SK-N-SH (cell line): ENCODE measurements around the gene CEP95. TPM values are rescaled to one million over a fixed set of nuclear protein-coding genes. Genes with fewer than 3 reads are reported as not detected.
"Not testable (repeated sequence)": the region's sequence is repeated elsewhere in the genome, so short reads cannot be mapped to it uniquely, and the experiment has no call there.

Experiments
- CTCF ChIA-PET: fragments of 300-600, 350-600 bp; formaldehyde crosslinking; extraction: SDS; loops from one replicate; lab custom pipeline; 2021; lab: Yijun Ruan, JAX
- POLR2A ChIA-PET: fragments of 350-600 bp; sonication (Branson Sonifier 250); formaldehyde crosslinking; extraction: SDS; loops from one replicate; lab custom pipeline; 2020; ENCODE audit warnings: antibody characterized with exemption, inconsistent platforms; lab: Yijun Ruan, JAX
- DNase-seq: peaks from one replicate; pipeline ENCODE4 v3.0.0; 2012
- H2AFZ ChIP-seq: fragments of 200-600 bp; sonication (generic); 2 replicates; pipeline ENCODE4 v1.8.1; 2016; ENCODE audit warnings: antibody characterized with exemption, mild to moderate bottlenecking, low read depth
- H3F3A ChIP-seq: fragments of 200-600 bp; sonication (generic); replicated peaks from 2 replicates; pipeline ENCODE3; 2016; ENCODE audit warnings: antibody characterized with exemption, mild to moderate bottlenecking; ENCODE audit not compliant: insufficient read depth
- H3K27ac ChIP-seq, 2 experiments: fragments of 200-500 bp in 1 of 2; fragments of 200-600 bp in 1 of 2; sonication (Bioruptor generic) in 1 of 2; sonication (generic), shearing (Covaris generic) in 1 of 2; 2 replicates each; pipeline versions ENCODE4 v1.5.1 to v1.6.1; 2014 to 2016; ENCODE audit warnings: low read depth in 2 of 2, inconsistent platforms in 1 of 2, low read length in 1 of 2, mild to moderate bottlenecking in 1 of 2, mixed read lengths in 1 of 2
- H3K27me3 ChIP-seq: fragments of 200-600 bp; sonication (generic), shearing (Covaris generic); 2 replicates; pipeline ENCODE4 v1.6.1; 2016; ENCODE audit warnings: mixed run types; ENCODE audit not compliant: insufficient read depth
- H3K36me3 ChIP-seq, 2 experiments: fragments of 200-500 bp in 1 of 2; fragments of 200-600 bp in 1 of 2; sonication (Bioruptor generic) in 1 of 2; sonication (generic) in 1 of 2; replicated peaks in 1 of 2; 2 replicates each; pipeline versions ENCODE3 to v1.5.1; 2014 to 2016; ENCODE audit warnings: low read length in 1 of 2, mild to moderate bottlenecking in 1 of 2; ENCODE audit not compliant: insufficient read depth in 2 of 2, control insufficient read depth in 1 of 2
- H3K4me1 ChIP-seq, 2 experiments: fragments of 200-500 bp in 1 of 2; fragments of 200-600 bp in 1 of 2; sonication (Bioruptor generic) in 1 of 2; sonication (generic), shearing (Covaris generic) in 1 of 2; 2 replicates each; pipeline versions ENCODE4 v1.5.1 to v1.6.1; 2014 to 2016; ENCODE audit warnings: low read depth in 1 of 2, low read length in 1 of 2, mixed run types in 1 of 2; ENCODE audit not compliant: insufficient read depth in 2 of 2, control insufficient read depth in 1 of 2
- H3K4me2 ChIP-seq: fragments of 200-600 bp; sonication (generic), shearing (Covaris generic); 2 replicates; pipeline ENCODE4 v1.6.1; 2017; ENCODE audit warnings: mixed run types
- H3K4me3 ChIP-seq, 2 experiments: fragments of 200-500 bp in 1 of 2; fragments of 200-600 bp in 1 of 2; sonication (Bioruptor generic) in 1 of 2; sonication (generic), shearing (Covaris generic) in 1 of 2; 2 replicates each; pipeline versions ENCODE4 v1.5.1 to v1.8.1; 2014 to 2016; ENCODE audit warnings: low read depth in 2 of 2, inconsistent platforms in 1 of 2, low read length in 1 of 2, mild to moderate bottlenecking in 1 of 2, mixed read lengths in 1 of 2, moderate library complexity in 1 of 2
- H3K79me2 ChIP-seq: fragments of 200-600 bp; sonication (generic); 2 replicates; pipeline ENCODE4 v1.8.1; 2017; ENCODE audit warnings: mild to moderate bottlenecking; ENCODE audit not compliant: insufficient read depth
- H3K9ac ChIP-seq: fragments of 200-600 bp; sonication (generic); 2 replicates; pipeline ENCODE4 v1.6.1; 2017; ENCODE audit warnings: mixed run types
- H3K9me2 ChIP-seq: fragments of 200-600 bp; sonication (generic); 2 replicates; pipeline ENCODE4 v1.6.1; 2017; ENCODE audit warnings: mixed run types
- H3K9me3 ChIP-seq: fragments of 200-600 bp; sonication (generic); 2 replicates; pipeline ENCODE4 v1.6.1; 2017; ENCODE audit warnings: mixed run types, mild to moderate bottlenecking, moderate library complexity
- H4K20me1 ChIP-seq: fragments of 200-600 bp; sonication (generic); 2 replicates; pipeline ENCODE4 v1.6.1; 2017; ENCODE audit warnings: mild to moderate bottlenecking, mixed run types; ENCODE audit not compliant: insufficient read depth
- EZH2phosphoT487 ChIP-seq: fragments of 200-600 bp; sonication (generic); IDR thresholded peaks from 2 replicates; pipeline ENCODE4 v1.6.1; 2017; ENCODE audit warnings: low read depth, mixed run types, mild to moderate bottlenecking, antibody characterized with exemption, moderate library complexity, borderline replicate concordance
- FOXJ3 ChIP-seq: sonication (generic); formaldehyde crosslinking; IDR thresholded peaks from 2 replicates; pipeline ENCODE4 v1.5.1; 2020; ENCODE audit warnings: mild to moderate bottlenecking, missing genetic modification reagents
- GATA2 ChIP-seq: sonication (generic); formaldehyde crosslinking; IDR thresholded peaks from 2 replicates; pipeline ENCODE4 v1.5.0; 2020; ENCODE audit warnings: mild to moderate bottlenecking, missing genetic modification reagents
- JUND ChIP-seq: IDR thresholded peaks from 2 replicates; pipeline ENCODE4 v1.4.0; 2012
- MXI1 ChIP-seq: IDR thresholded peaks from 2 replicates; pipeline ENCODE4 v1.6.1; 2012; ENCODE audit warnings: mild to moderate bottlenecking, low read depth, low read length, improper control_type of control experiment
- NRF1 ChIP-seq: IDR thresholded peaks from 2 replicates; pipeline ENCODE4 v1.6.1; 2012; ENCODE audit warnings: low read depth, mild to moderate bottlenecking, low read length
- POLR2AphosphoS5 ChIP-seq: IDR thresholded peaks from 2 replicates; pipeline ENCODE4 v1.6.1; 2012; ENCODE audit warnings: low read depth, low read length
- RAD21 ChIP-seq: IDR thresholded peaks from 2 replicates; pipeline ENCODE4 v1.6.1; 2012; ENCODE audit warnings: mild to moderate bottlenecking, low read length
- RCOR1 ChIP-seq: fragments of 150-350 bp; IDR thresholded peaks from 2 replicates; pipeline ENCODE4 v1.6.1; 2017; ENCODE audit warnings: antibody characterized with exemption, low read length
- RFX5 ChIP-seq: IDR thresholded peaks from 2 replicates; pipeline ENCODE4 v1.6.1; 2012; ENCODE audit warnings: mild to moderate bottlenecking, improper control_type of control experiment, low read length
- RXRA ChIP-seq: IDR thresholded peaks from 2 replicates; pipeline ENCODE4 v1.4.0; 2012; ENCODE audit warnings: low read depth, mild to moderate bottlenecking, borderline replicate concordance
- SMC3 ChIP-seq: IDR thresholded peaks from 2 replicates; pipeline ENCODE4 v1.6.1; 2012; ENCODE audit warnings: low read depth, low read length, improper control_type of control experiment
- TAF1 ChIP-seq: IDR thresholded peaks from 2 replicates; pipeline ENCODE4 v1.6.1; 2012; ENCODE audit warnings: low read depth, mild to moderate bottlenecking, low read length, moderate library complexity, borderline replicate concordance
- TCF12 ChIP-seq: IDR thresholded peaks from 2 replicates; pipeline ENCODE4 v1.4.0; 2012
- WGBS: methylation state at CpG from one replicate; pipeline ENCODE4 v1.1.6; 2017; ENCODE audit warnings: low lambda C conversion rate; 5-methylcytosine and 5-hydroxymethylcytosine counted together
- polyA plus RNA-seq, 3 experiments: library from polyadenylated mRNA; depleted of rRNA; stranded (reverse); fragments of >200 nt; gene quantifications; 2 replicates each; pipeline ENCODE4 v1.2.3, GENCODE V29; 2012
- TF ChIP-seq, protein P1 (sequence below): fragments of 200-600 bp; sonication (generic); IDR thresholded peaks from 2 replicates; pipeline ENCODE4 v1.6.1; 2017; ENCODE audit warnings: antibody characterized with exemption, mild to moderate bottlenecking, moderate library complexity
- TF ChIP-seq, protein P2 (sequence below): IDR thresholded peaks from 2 replicates; pipeline ENCODE4 v1.4.0; 2012; ENCODE audit warnings: low read depth, borderline replicate concordance
- TF ChIP-seq, protein P3 (sequence below): fragments of 150-350 bp; IDR thresholded peaks from 2 replicates; pipeline ENCODE4 v1.6.1; 2017; ENCODE audit warnings: antibody characterized with exemption, low read length, low read depth, borderline replicate concordance
- TF ChIP-seq, protein P4 (sequence below): fragments of 150-350 bp; IDR thresholded peaks from 2 replicates; pipeline ENCODE4 v1.6.1; 2016; ENCODE audit warnings: mild to moderate bottlenecking, low read depth, low read length

CEP95 gene
- polyA plus RNA-seq, 1 of the 3 experiments (the other 2 are of a cell fraction), result 30.8 TPM

DNA sequence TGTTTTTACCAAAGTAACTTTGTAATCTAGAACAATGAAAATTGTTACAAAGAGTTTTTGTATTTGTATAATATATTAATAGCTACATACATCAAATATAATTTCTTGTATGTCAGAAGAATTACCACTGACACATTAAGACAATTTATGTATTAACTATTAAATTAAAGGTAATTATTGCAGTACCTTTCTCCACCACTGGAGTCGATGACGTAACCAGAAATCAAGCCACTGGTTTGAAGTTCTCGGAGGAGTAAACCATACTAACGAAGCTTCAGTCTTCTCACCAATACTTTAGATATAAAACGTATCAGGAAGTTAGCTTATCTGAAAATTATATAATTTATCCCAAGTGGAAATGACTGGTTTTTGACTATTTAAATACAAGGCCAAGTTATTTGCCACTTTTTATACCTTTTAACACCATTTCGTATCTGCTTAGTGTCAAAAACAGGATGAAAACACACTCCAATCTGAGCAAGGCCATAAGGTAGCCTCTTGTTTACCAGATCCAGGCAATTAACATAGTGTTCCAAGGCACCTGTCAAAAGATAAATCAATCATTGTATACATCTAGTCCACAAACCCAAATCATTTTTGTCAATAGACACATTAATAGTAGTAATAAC is 14.2 kb upstream of the CEP95 start:
- Histone ChIP-seq H3K9me2 (no peaks in the 10 kb centered on the region), H3K36me3 (peaks cover 41 to 47% of the 10 kb centered on the region in 2 experiments), H3K4me3 (no peak overlapping the region)
- POLR2A ChIA-PET, result interaction anchor here (2.5 kb wide), 1 partner anchor 13 kb away, joined by 15 read pairs; the partner anchor contains the start of genes CEP95 and DDX5
- TF ChIP-seq, protein P1, sequence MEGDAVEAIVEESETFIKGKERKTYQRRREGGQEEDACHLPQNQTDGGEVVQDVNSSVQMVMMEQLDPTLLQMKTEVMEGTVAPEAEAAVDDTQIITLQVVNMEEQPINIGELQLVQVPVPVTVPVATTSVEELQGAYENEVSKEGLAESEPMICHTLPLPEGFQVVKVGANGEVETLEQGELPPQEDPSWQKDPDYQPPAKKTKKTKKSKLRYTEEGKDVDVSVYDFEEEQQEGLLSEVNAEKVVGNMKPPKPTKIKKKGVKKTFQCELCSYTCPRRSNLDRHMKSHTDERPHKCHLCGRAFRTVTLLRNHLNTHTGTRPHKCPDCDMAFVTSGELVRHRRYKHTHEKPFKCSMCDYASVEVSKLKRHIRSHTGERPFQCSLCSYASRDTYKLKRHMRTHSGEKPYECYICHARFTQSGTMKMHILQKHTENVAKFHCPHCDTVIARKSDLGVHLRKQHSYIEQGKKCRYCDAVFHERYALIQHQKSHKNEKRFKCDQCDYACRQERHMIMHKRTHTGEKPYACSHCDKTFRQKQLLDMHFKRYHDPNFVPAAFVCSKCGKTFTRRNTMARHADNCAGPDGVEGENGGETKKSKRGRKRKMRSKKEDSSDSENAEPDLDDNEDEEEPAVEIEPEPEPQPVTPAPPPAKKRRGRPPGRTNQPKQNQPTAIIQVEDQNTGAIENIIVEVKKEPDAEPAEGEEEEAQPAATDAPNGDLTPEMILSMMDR, result peak; percentile 65
- no peak for TF ChIP-seq MXI1
- TF ChIP-seq, protein P2, sequence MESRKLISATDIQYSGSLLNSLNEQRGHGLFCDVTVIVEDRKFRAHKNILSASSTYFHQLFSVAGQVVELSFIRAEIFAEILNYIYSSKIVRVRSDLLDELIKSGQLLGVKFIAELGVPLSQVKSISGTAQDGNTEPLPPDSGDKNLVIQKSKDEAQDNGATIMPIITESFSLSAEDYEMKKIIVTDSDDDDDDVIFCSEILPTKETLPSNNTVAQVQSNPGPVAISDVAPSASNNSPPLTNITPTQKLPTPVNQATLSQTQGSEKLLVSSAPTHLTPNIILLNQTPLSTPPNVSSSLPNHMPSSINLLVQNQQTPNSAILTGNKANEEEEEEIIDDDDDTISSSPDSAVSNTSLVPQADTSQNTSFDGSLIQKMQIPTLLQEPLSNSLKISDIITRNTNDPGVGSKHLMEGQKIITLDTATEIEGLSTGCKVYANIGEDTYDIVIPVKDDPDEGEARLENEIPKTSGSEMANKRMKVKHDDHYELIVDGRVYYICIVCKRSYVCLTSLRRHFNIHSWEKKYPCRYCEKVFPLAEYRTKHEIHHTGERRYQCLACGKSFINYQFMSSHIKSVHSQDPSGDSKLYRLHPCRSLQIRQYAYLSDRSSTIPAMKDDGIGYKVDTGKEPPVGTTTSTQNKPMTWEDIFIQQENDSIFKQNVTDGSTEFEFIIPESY, result no peak
- TF ChIP-seq RCOR1, result no peak
- no peak for TF ChIP-seq TAF1
- TF ChIP-seq, all 33 proteins: peak for 1
- DNase-seq, result peak; percentile 33
- peaks cover 45% of the 10 kb centered on the region for H3K79me2 ChIP-seq
- no peak overlapping the region; a peak in 1 of 4 replicates for H3K27ac ChIP-seq
- H3K4me1 ChIP-seq, result peaks cover 9 to 13% of the 10 kb centered on the region in 2 experiments; a peak in 3 of 4 replicates
- no peaks in the 10 kb centered on the region for H3K27me3 ChIP-seq
- WGBS, result 92% methylated on average over 6 of the region's 6 CpGs
- no peak overlapping the region for H2AFZ ChIP-seq
- CTCF ChIA-PET, result interaction anchor here (0.7 to 6.7 kb wide), 11 partner anchors 8 to 180 kb away, joined by 3 to 76 read pairs (median 7); partner anchors contain the start of genes CEP95 and DDX5
- no peak overlapping the region for H3K4me2 ChIP-seq
- H3K9ac ChIP-seq, result no peak overlapping the region
- H3F3A ChIP-seq, result peaks cover 10% of the 10 kb centered on the region
- peaks cover 5% of the 10 kb centered on the region for H4K20me1 ChIP-seq
- H3K9me3 ChIP-seq, result no peaks in the 10 kb centered on the region

DNA sequence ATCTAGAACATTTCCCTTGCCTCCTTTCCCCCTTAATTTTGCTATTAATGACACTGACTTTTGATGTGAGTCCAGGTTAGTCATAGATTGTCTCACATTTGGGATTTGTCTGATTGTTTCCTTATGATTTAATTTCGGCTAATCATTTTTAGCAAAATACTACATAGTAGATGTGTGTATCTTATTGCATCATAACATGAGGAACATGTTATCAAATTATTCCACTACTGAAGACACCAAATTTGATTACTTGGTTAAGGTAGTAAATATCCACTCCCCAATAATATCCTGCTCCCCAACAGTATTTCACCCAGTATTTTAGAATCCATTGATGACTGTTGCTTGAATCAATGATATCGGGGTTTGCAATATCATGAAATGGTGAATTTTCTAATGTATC is 12.7 kb upstream of the CEP95 start:
- no peak overlapping the region for H3K27ac ChIP-seq

DNA sequence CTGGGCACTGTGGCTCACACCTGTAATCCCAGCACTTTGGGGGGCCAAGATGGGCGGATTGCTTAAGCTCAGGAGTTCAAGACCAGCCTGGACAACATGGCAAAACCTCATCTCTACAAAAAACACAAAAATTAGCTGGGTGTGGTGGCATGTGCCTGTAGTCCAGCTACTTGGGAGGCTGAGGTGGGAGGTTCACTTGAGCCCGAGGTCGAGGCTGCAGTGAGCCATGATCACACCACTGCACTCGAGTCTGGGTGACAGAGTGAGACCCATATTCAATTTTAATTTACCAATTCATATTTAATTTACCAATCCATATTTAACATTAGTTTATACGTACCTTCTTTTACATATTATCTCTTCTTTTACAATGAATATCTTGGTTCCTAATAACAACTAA is 11.5 kb upstream of the CEP95 start:
- Histone ChIP-seq H3K4me2 (peak overlapping the region; percentile 90), H3F3A (peaks cover 37% of the 10 kb centered on the region), H3K36me3 (peaks cover 50% of the 10 kb centered on the region in 2 experiments), H3K4me3 (peak overlapping the region; percentile 78 to 81), H4K20me1 (peaks cover 32% of the 10 kb centered on the region), H3K4me1 (peaks cover 19 to 22% of the 10 kb centered on the region in 2 experiments; a peak in 3 of 4 replicates), H3K79me2 (peaks cover 59% of the 10 kb centered on the region)
- not testable (repeated sequence) for H3K27me3 ChIP-seq, H2AFZ ChIP-seq, DNase-seq, H3K9ac ChIP-seq, H3K9me2 ChIP-seq, H3K27ac ChIP-seq, H3K9me3 ChIP-seq
- CTCF ChIA-PET, result interaction anchor here (0.6 to 13.6 kb wide), 4 partner anchors 10 to 641 kb away, joined by 3 to 122 read pairs (median 28); partner anchors contain the start of genes CEP95 and DDX5
- POLR2A ChIA-PET, result interaction anchor here (0.7 to 4.2 kb wide), 2 partner anchors 11 to 19 kb away, joined by 3 to 140 read pairs; partner anchors contain the start of genes CEP95 and DDX5
- 96% methylated on average over 5 of the region's 5 CpGs for WGBS

More for the DNA sequence above, 12.7 kb upstream of the CEP95 start:
- Histone ChIP-seq H3K4me2 (peak overlapping the region; percentile 90), H3K9me3 (no peaks in the 10 kb centered on the region), H3K9ac (no peak overlapping the region), H2AFZ (no peak overlapping the region), H3K9me2 (no peaks in the 10 kb centered on the region), H4K20me1 (peaks cover 20% of the 10 kb centered on the region), H3K4me1 (peaks cover 13 to 19% of the 10 kb centered on the region in 2 experiments; a peak in 3 of 4 replicates), H3K4me3 (no peak overlapping the region; a peak in 1 of 4 replicates), H3F3A (peaks cover 25% of the 10 kb centered on the region), H3K36me3 (peaks cover 46 to 49% of the 10 kb centered on the region in 2 experiments), H3K79me2 (peaks cover 48% of the 10 kb centered on the region), H3K27me3 (no peaks in the 10 kb centered on the region)
- ChIA-PET POLR2A (interaction anchor here (4.2 kb wide), 1 partner anchor 12 kb away, joined by 140 read pairs; the partner anchor contains the start of genes CEP95 and DDX5), CTCF (interaction anchor here (5.2 to 6.7 kb wide), 2 partner anchors 15 to 74 kb away, joined by 73 to 76 read pairs; no protein-coding TSS in a partner anchor)
- TF ChIP-seq, protein P3, sequence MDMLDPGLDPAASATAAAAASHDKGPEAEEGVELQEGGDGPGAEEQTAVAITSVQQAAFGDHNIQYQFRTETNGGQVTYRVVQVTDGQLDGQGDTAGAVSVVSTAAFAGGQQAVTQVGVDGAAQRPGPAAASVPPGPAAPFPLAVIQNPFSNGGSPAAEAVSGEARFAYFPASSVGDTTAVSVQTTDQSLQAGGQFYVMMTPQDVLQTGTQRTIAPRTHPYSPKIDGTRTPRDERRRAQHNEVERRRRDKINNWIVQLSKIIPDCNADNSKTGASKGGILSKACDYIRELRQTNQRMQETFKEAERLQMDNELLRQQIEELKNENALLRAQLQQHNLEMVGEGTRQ, result no peak
- TF ChIP-seq EZH2phosphoT487, result no peak
- TF ChIP-seq JUND, result no peak
- no peak for TF ChIP-seq GATA2 (CRISPR knock-in tag)
- no peak for TF ChIP-seq TAF1
- no peak for TF ChIP-seq RCOR1
- no peak for TF ChIP-seq TCF12
- no peak for TF ChIP-seq NRF1
- no peak for TF ChIP-seq RFX5
- TF ChIP-seq FOXJ3, result no peak
- TF ChIP-seq SMC3, result no peak
- no peak for TF ChIP-seq POLR2AphosphoS5
- TF ChIP-seq, protein P4, sequence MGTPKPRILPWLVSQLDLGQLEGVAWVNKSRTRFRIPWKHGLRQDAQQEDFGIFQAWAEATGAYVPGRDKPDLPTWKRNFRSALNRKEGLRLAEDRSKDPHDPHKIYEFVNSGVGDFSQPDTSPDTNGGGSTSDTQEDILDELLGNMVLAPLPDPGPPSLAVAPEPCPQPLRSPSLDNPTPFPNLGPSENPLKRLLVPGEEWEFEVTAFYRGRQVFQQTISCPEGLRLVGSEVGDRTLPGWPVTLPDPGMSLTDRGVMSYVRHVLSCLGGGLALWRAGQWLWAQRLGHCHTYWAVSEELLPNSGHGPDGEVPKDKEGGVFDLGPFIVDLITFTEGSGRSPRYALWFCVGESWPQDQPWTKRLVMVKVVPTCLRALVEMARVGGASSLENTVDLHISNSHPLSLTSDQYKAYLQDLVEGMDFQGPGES, result no peak
- no peak for TF ChIP-seq RXRA
- no peak for TF ChIP-seq RAD21
- TF ChIP-seq MXI1, result no peak
- no peak for DNase-seq
- WGBS, result 96% methylated on average over 2 of the region's 2 CpGs
